BJ (cell line): Measurements from ENCODE around the gene GLRA1. TPM values are rescaled to one million over a fixed set of nuclear protein-coding genes. Genes with fewer than 3 reads are reported as not detected.

ENCODE experiments used
- CTCF ChIA-PET: fragments of 350-600 bp; formaldehyde crosslinking; extraction: SDS; loops from one replicate; lab custom pipeline; 2021; ENCODE audit warnings: antibody characterized with exemption, inconsistent platforms; lab: Yijun Ruan, JAX
- POLR2A ChIA-PET: fragments of 300-600 bp; sonication (Branson Sonifier 250); formaldehyde crosslinking; extraction: SDS; loops from one replicate; lab custom pipeline; 2021; ENCODE audit warnings: antibody characterized with exemption; lab: Charles Lee
- DNase-seq: peaks from one replicate; pipeline ENCODE4 v3.0.0-alpha.2; 2011; ENCODE audit warnings: low read depth
- H3K27me3 ChIP-seq: 2 replicates; pipeline ENCODE4 v1.6.0; 2011; ENCODE audit warnings: low read length; ENCODE audit not compliant: control insufficient read depth, insufficient read depth
- H3K36me3 ChIP-seq: 2 replicates; pipeline ENCODE4 v1.5.1; 2011; ENCODE audit warnings: low read length; ENCODE audit not compliant: control insufficient read depth, insufficient read depth
- H3K4me3 ChIP-seq: 2 replicates; pipeline ENCODE4 v1.5.1; 2011; ENCODE audit warnings: low read depth, mild to moderate bottlenecking, control low read depth, low read length
- CTCF ChIP-seq: IDR thresholded peaks from 2 replicates; pipeline ENCODE4 v1.5.1; 2011; ENCODE audit warnings: low read depth, mild to moderate bottlenecking, control low read depth, inconsistent platforms, low read length, moderate library complexity; ENCODE audit not compliant: insufficient read depth
- polyA plus RNA-seq: library from polyadenylated mRNA; depleted of rRNA; stranded (reverse); fragments of >200 nt; gene quantifications from 2 replicates; pipeline ENCODE4 v1.2.3, GENCODE V29; 2011

Gene GLRA1
- polyA plus RNA-seq, 1 experiment, result not detected

GRCh38 chr5:151805414-151806223 lies 119.0 kb downstream of the GLRA1 start:
- ChIA-PET CTCF (interaction anchor here (0.6 to 1.4 kb wide), 3 partner anchors 9 to 338 kb away, joined by 4 to 5 read pairs (median 5); no protein-coding TSS in a partner anchor), POLR2A (interaction anchor here (0.5 kb wide), 1 partner anchor 145 kb away, joined by 3 read pairs; no protein-coding TSS in a partner anchor)
- peak; percentile 68 for DNase-seq
- TF ChIP-seq CTCF, result no peak
- peaks cover 11% of the 10 kb centered on the region for H3K36me3 ChIP-seq
- H3K4me3 ChIP-seq, result no peak overlapping the region
- H3K27me3 ChIP-seq, result no peaks in the 10 kb centered on the region

- POLR2A ChIA-PET, result interaction anchor here (0.6 kb wide), 1 partner anchor 1602 kb away, joined by 4 read pairs; no protein-coding TSS in a partner anchor
- H3K4me3 ChIP-seq, result no peak overlapping the region
- CTCF ChIA-PET, result interaction anchor here (0.5 to 1.1 kb wide), 2 partner anchors 110 to 1237 kb away, joined by 3 to 4 read pairs; no protein-coding TSS in a partner anchor
- peaks cover 13% of the 10 kb centered on the region for H3K36me3 ChIP-seq
- H3K27me3 ChIP-seq, result no peaks in the 10 kb centered on the region
- no peak for DNase-seq
- no peak for TF ChIP-seq CTCF
These were observed 124.1 kb downstream of the GLRA1 start for GRCh38 chr5:151800532-151800931.

- TF ChIP-seq CTCF, result no peak
- Histone ChIP-seq H3K4me3 (no peak overlapping the region), H3K27me3 (no peaks in the 10 kb centered on the region), H3K36me3 (peaks cover 15% of the 10 kb centered on the region)
- no peak for DNase-seq
- CTCF ChIA-PET, result interaction anchor here (1.2 to 1.5 kb wide), 2 partner anchors 10 to 14 kb away, joined by 3 read pairs; no protein-coding TSS in a partner anchor
- POLR2A ChIA-PET, result no interaction called here
These were observed 125.2 kb downstream of the GLRA1 start for GRCh38 chr5:151799407-151799806.

- no peak for TF ChIP-seq CTCF
- no peaks in the 10 kb centered on the region for H3K27me3 ChIP-seq
- peaks cover 16% of the 10 kb centered on the region for H3K36me3 ChIP-seq
- ChIA-PET POLR2A (no interaction called here), CTCF (interaction anchor here (1.1 to 1.5 kb wide), 3 partner anchors 9 to 14 kb away, joined by 3 read pairs; no protein-coding TSS in a partner anchor)
- no peak for DNase-seq
- no peak overlapping the region for H3K4me3 ChIP-seq
These were observed 126.0 kb downstream of the GLRA1 start for GRCh38 chr5:151798674-151799073.

GRCh38 chr5:151795426-151795825 lies 129.2 kb downstream of the GLRA1 start:
- ChIA-PET CTCF (no interaction called here), POLR2A (no interaction called here)
- H3K27me3 ChIP-seq, result no peaks in the 10 kb centered on the region
- H3K36me3 ChIP-seq, result peaks cover 16% of the 10 kb centered on the region
- TF ChIP-seq CTCF, result no peak
- H3K4me3 ChIP-seq, result no peak overlapping the region
- no peak for DNase-seq
